Gastroesophageal sphincter (tissue), 3 donors: ENCODE data around the gene MALT1.

ENCODE experiments used
- CTCF ChIP-seq, 4 experiments: fragments of 200-600 bp in 2 of 4; fragments of 450-650 bp in 2 of 4; sonication (generic) in 1 of 4; IDR thresholded peaks; one replicate each; pipeline ENCODE4 v1.5.1; 2017 to 2019; ENCODE audit warnings: antibody characterized with exemption in 4 of 4, mild to moderate bottlenecking in 2 of 4, moderate library complexity in 2 of 4
- EP300 ChIP-seq: sonication (generic); formaldehyde crosslinking; IDR thresholded peaks from one replicate; pipeline ENCODE4 v1.6.1; 2017; ENCODE audit warnings: antibody characterized with exemption, mild to moderate bottlenecking
- POLR2A ChIP-seq, 2 donors: fragments of 450-650 bp; IDR thresholded peaks; one replicate each; pipeline ENCODE4 v1.6.1; 2017; ENCODE audit warnings: antibody characterized with exemption in 2 of 2, mild to moderate bottlenecking in 2 of 2, moderate library complexity in 1 of 2
- POLR2AphosphoS5 ChIP-seq: sonication (generic); formaldehyde crosslinking; IDR thresholded peaks from one replicate; pipeline ENCODE4 v1.6.1; 2017; ENCODE audit warnings: antibody characterized with exemption

DNA sequence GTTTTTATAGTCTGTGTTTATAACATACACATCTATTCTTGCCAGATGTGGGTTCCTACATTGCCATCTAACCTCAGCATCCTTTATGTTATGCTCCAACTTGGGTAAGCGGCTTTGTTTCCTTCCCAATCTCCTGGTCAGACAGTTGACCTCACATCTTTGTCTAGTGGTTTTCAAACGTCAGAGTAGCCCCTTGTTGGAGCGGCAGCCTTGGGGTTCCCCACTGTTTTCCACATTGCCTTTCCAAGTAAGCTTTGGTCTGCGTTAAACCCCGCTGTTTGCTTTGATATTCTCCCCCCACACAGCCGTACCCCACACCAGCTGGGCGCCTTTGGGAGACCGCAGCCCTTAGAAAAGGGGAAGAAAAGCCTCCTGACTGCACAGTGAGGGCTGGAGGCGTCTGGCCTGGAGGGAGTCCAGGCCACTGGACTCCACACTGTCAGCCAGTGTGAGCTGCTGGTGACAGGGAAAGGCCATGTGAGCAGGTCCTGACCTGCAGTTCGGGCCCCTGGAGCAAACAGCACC lies 83.3 kb downstream of the MALT1 start:
- TF ChIP-seq CTCF (IDR thresholded peaks at IDR 0.05) = no peak
- no peak for TF ChIP-seq EP300
- no peak for TF ChIP-seq POLR2AphosphoS5
- no peak for TF ChIP-seq POLR2A (IDR thresholded peaks at IDR 0.05)
